Fibroblast of skin of back (primary cell): ENCODE measurements around the gene NPY. TPM values are rescaled to one million over a fixed set of nuclear protein-coding genes. Genes with fewer than 3 reads are reported as not detected.
"Not testable (repeated sequence)": the region's sequence is repeated elsewhere in the genome, so short reads cannot be mapped to it uniquely, and the experiment has no call there.

Experiments
- DNase-seq: peaks from one replicate; pipeline ENCODE4 v3.0.0-alpha.2; 2013
- polyA plus RNA-seq, 2 experiments: library from polyadenylated mRNA; unstranded; fragments of 120-200 nt; gene quantifications; one replicate each; pipeline ENCODE4 v1.2.1, GENCODE V29; 2013; ENCODE audit not compliant: insufficient read length in 2 of 2

NPY gene
- polyA plus RNA-seq (2013, experiment 1 of 2; ENCODE audit: insufficient read length) = not detected
- not detected for polyA plus RNA-seq (2013, experiment 2 of 2; ENCODE audit: insufficient read length)

GRCh38 chr7:24283897-24284698 lies at the start of gene NPY:
TSS of gene NPY (plus strand) at chr7:24284190. CDS start at chr7:24285241, 1,051 bp downstream.
- DNase-seq = no peak

GRCh38 chr7:24239260-24239659 lies 44.7 kb upstream of the NPY start:
- no peak for DNase-seq

- DNase-seq = no peak
Observed at GRCh38 chr7:24241206-24241605, 42.8 kb upstream of the NPY start.

GRCh38 chr7:24244554-24244953 lies 39.4 kb upstream of the NPY start:
- no peak for DNase-seq

- no peak for DNase-seq
Observed at GRCh38 chr7:24245362-24245761, 38.6 kb upstream of the NPY start.

GRCh38 chr7:24249266-24249665 lies 34.7 kb upstream of the NPY start:
- DNase-seq = no peak

GRCh38 chr7:24251568-24251967 lies 32.4 kb upstream of the NPY start:
- no peak for DNase-seq

- no peak for DNase-seq
Observed at GRCh38 chr7:24255139-24255538, 28.9 kb upstream of the NPY start.

GRCh38 chr7:24258324-24258723 lies 25.7 kb upstream of the NPY start:
- not testable (repeated sequence) for DNase-seq

GRCh38 chr7:24271938-24272337 lies 12.1 kb upstream of the NPY start:
- DNase-seq = no peak

- DNase-seq = no peak
Observed at GRCh38 chr7:24279512-24279911, 4.5 kb upstream of the NPY start.

GRCh38 chr7:24283554-24283896 lies 465 bp upstream of the NPY start:
- DNase-seq = no peak

GRCh38 chr7:24284699-24285506 lies 913 bp downstream of the NPY start:
- DNase-seq = no peak

- peak; percentile 34 for DNase-seq
Observed at GRCh38 chr7:24290004-24290641, 6.1 kb downstream of the NPY start.

- DNase-seq = no peak
Observed at GRCh38 chr7:24291271-24291670, 7.3 kb downstream of the NPY start.

- no peak for DNase-seq
Observed at GRCh38 chr7:24297362-24297761, 13.4 kb downstream of the NPY start.

- no peak for DNase-seq
Observed at GRCh38 chr7:24298696-24299095, 14.7 kb downstream of the NPY start.

GRCh38 chr7:24299192-24299591 lies 15.2 kb downstream of the NPY start:
- no peak for DNase-seq

GRCh38 chr7:24301703-24302102 lies 17.7 kb downstream of the NPY start:
- no peak for DNase-seq

- DNase-seq = no peak
Observed at GRCh38 chr7:24304494-24305095, 20.6 kb downstream of the NPY start.

GRCh38 chr7:24307326-24307725 lies 23.3 kb downstream of the NPY start:
- no peak for DNase-seq

- DNase-seq = no peak
Observed at GRCh38 chr7:24312588-24312987, 28.6 kb downstream of the NPY start.

GRCh38 chr7:24313777-24314176 lies 29.8 kb downstream of the NPY start:
- DNase-seq = no peak
